ENCODE data around the gene SIGLEC6. TPM values are rescaled to one million over a fixed set of nuclear protein-coding genes. Genes with fewer than 3 reads are reported as not detected.

Gene SIGLEC6
- total RNA-seq, 4 donors from 2014 or later: 0.29 to 7.2 (median 0.77) TPM

- no peak for DNase-seq
- Histone ChIP-seq H3K9me3 (no peaks in the 10 kb centered on the region), H3K36me3 (no peaks in the 10 kb centered on the region), H3K4me3 (no peak overlapping the region), H3K27me3 (no peaks in the 10 kb centered on the region), H3K27ac (no peak overlapping the region), H3K4me1 (no peaks in the 10 kb centered on the region)
- intact Hi-C loops (cut with DNase I; ENCODE audit: low total_unique reads): no loop called here
- TF ChIP-seq CTCF (IDR thresholded peaks at IDR 0.05): no peak
- no peak for TF ChIP-seq POLR2A (IDR thresholded peaks at IDR 0.05)
These were observed 854 bp downstream of the SIGLEC6 start for GRCh38 chr19:51530616-51531015.

- DNase-seq: no peak
- Histone ChIP-seq H3K36me3 (no peaks in the 10 kb centered on the region), H3K27ac (no peak overlapping the region), H3K27me3 (no peaks in the 10 kb centered on the region), H3K4me1 (no peaks in the 10 kb centered on the region), H3K9me3 (no peaks in the 10 kb centered on the region), H3K4me3 (no peak overlapping the region)
- no peak for TF ChIP-seq POLR2A (IDR thresholded peaks at IDR 0.05)
- TF ChIP-seq CTCF (IDR thresholded peaks at IDR 0.05): no peak
- intact Hi-C loops (cut with DNase I; ENCODE audit: low total_unique reads): no loop called here
These were observed 2.2 kb downstream of the SIGLEC6 start for GRCh38 chr19:51529301-51529700.

GRCh38 chr19:51525651-51526050 lies 5.8 kb downstream of the SIGLEC6 start:
- H3K36me3 ChIP-seq: no peaks in the 10 kb centered on the region
- no peak for DNase-seq
- H3K4me1 ChIP-seq: no peaks in the 10 kb centered on the region
- no peak overlapping the region for H3K4me3 ChIP-seq
- intact Hi-C loops (cut with DNase I; ENCODE audit: low total_unique reads): no loop called here
- H3K27me3 ChIP-seq: peaks cover 0 to 4% of the 10 kb centered on the region in 2 donors
- no peak overlapping the region for H3K27ac ChIP-seq
- no peaks in the 10 kb centered on the region for H3K9me3 ChIP-seq
- TF ChIP-seq CTCF (IDR thresholded peaks at IDR 0.05): no peak
- no peak for TF ChIP-seq POLR2A (IDR thresholded peaks at IDR 0.05)

GRCh38 chr19:51524666-51525264 lies 6.7 kb downstream of the SIGLEC6 start:
- Histone ChIP-seq H3K27me3 (peaks cover 0 to 4% of the 10 kb centered on the region in 2 donors), H3K27ac (no peak overlapping the region), H3K4me3 (no peak overlapping the region), H3K36me3 (no peaks in the 10 kb centered on the region), H3K9me3 (no peaks in the 10 kb centered on the region), H3K4me1 (no peaks in the 10 kb centered on the region)
- no peak for TF ChIP-seq POLR2A (IDR thresholded peaks at IDR 0.05)
- TF ChIP-seq CTCF (IDR thresholded peaks at IDR 0.05): no peak
- DNase-seq: no peak
- intact Hi-C loops (cut with DNase I; ENCODE audit: low total_unique reads): no loop called here

GRCh38 chr19:51521781-51522180 lies 9.7 kb downstream of the SIGLEC6 start:
- H3K9me3 ChIP-seq: no peaks in the 10 kb centered on the region
- no peaks in the 10 kb centered on the region for H3K36me3 ChIP-seq
- H3K27ac ChIP-seq: no peak overlapping the region
- no peak overlapping the region for H3K4me3 ChIP-seq
- H3K27me3 ChIP-seq: peaks cover 0 to 4% of the 10 kb centered on the region in 2 donors
- TF ChIP-seq POLR2A (IDR thresholded peaks at IDR 0.05) (no peak), CTCF (IDR thresholded peaks at IDR 0.05) (no peak)
- DNase-seq: no peak
- H3K4me1 ChIP-seq: no peaks in the 10 kb centered on the region
- intact Hi-C loops (cut with DNase I; ENCODE audit: low total_unique reads): no loop called here

Measured in uterus (tissue), 4 donors.